Liver (tissue), 9 donors: ENCODE results near the gene SEMA4G. TPM values are rescaled to one million over a fixed set of nuclear protein-coding genes. Genes with fewer than 3 reads are reported as not detected.

ENCODE experiments used
- DNase-seq: peaks from one replicate; pipeline ENCODE4 v3.0.0-alpha.2; 2017; ENCODE audit warnings: low spot score
- H3K27ac ChIP-seq, 2 donors: one replicate each; pipeline ENCODE4 v1.7.0; 2013; ENCODE audit warnings: inconsistent platforms in 2 of 2, low read length in 2 of 2, control low read depth in 1 of 2, low read depth in 1 of 2, mild to moderate bottlenecking in 1 of 2
- H3K27me3 ChIP-seq, 4 donors: one replicate each; pipeline versions ENCODE4 v1.6.1 to v1.7.0; 2013; ENCODE audit warnings: low read length in 3 of 4, inconsistent platforms in 1 of 4, mild to moderate bottlenecking in 1 of 4, moderate library complexity in 1 of 4; ENCODE audit not compliant: control insufficient read depth in 4 of 4, insufficient read depth in 4 of 4
- H3K36me3 ChIP-seq, 4 donors: one replicate each; pipeline versions ENCODE4 v1.6.1 to v1.7.0; 2013; ENCODE audit warnings: low read length in 3 of 4, mild to moderate bottlenecking in 3 of 4, low read depth in 1 of 4, moderate library complexity in 1 of 4; ENCODE audit not compliant: control insufficient read depth in 4 of 4, insufficient read depth in 3 of 4
- H3K4me1 ChIP-seq, 4 donors: one replicate each; pipeline versions ENCODE4 v1.6.1 to v1.7.0; 2013; ENCODE audit warnings: low read length in 3 of 4, mild to moderate bottlenecking in 3 of 4, moderate library complexity in 1 of 4; ENCODE audit not compliant: control insufficient read depth in 4 of 4, insufficient read depth in 4 of 4
- H3K4me3 ChIP-seq, 3 donors: one replicate each; pipeline versions ENCODE4 v1.6.1 to v1.7.0; 2013; ENCODE audit warnings: low read length in 3 of 3, control low read depth in 1 of 3, low read depth in 1 of 3, mild to moderate bottlenecking in 1 of 3
- H3K9ac ChIP-seq, 2 donors: one replicate each; pipeline ENCODE4 v1.7.0; 2013; ENCODE audit warnings: low read length in 2 of 2, mild to moderate bottlenecking in 2 of 2, moderate library complexity in 2 of 2, control low read depth in 1 of 2, low read depth in 1 of 2
- H3K9me3 ChIP-seq, 4 donors: one replicate each; pipeline versions ENCODE4 v1.6.1 to v1.7.0; 2013; ENCODE audit warnings: low read length in 3 of 4; ENCODE audit not compliant: control insufficient read depth in 4 of 4
- CTCF ChIP-seq: fragments of 150-350 bp; IDR thresholded peaks from 2 replicates; pipeline ENCODE4 v1.5.1; 2017; ENCODE audit warnings: improper control_type of control experiment, low read depth, low read length; ENCODE audit not compliant: missing input control
- EGR1 ChIP-seq, 2 donors: IDR thresholded peaks; 2 replicates each; pipeline ENCODE4 v1.6.1; 2016 to 2018; ENCODE audit warnings: antibody characterized with exemption in 2 of 2, low read depth in 2 of 2
- FOXA2 ChIP-seq: IDR thresholded peaks from 2 replicates; pipeline ENCODE4 v1.6.1; 2016; ENCODE audit warnings: antibody characterized with exemption
- GABPA ChIP-seq, 2 donors: IDR thresholded peaks in 1 of 2; conservative IDR thresholded peaks in 1 of 2; 2 replicates each; pipeline ENCODE4 v1.6.1; 2016; ENCODE audit warnings: antibody characterized with exemption in 2 of 2, mild to moderate bottlenecking in 1 of 2, moderate library complexity in 1 of 2
- HNF4A ChIP-seq, 2 donors: conservative IDR thresholded peaks; 2 replicates each; pipeline ENCODE4 v1.6.1; 2016; ENCODE audit warnings: antibody characterized with exemption in 2 of 2, mild to moderate bottlenecking in 2 of 2
- HNF4G ChIP-seq: IDR thresholded peaks from 2 replicates; pipeline ENCODE4 v1.6.1; 2016; ENCODE audit warnings: antibody characterized with exemption
- JUND ChIP-seq, 2 donors: IDR thresholded peaks; 2 replicates each; pipeline ENCODE4 v1.6.1; 2016; ENCODE audit warnings: antibody characterized with exemption in 2 of 2
- NR2F2 ChIP-seq: IDR thresholded peaks from 2 replicates; pipeline ENCODE4 v1.6.1; 2016; ENCODE audit warnings: antibody characterized with exemption
- RAD21 ChIP-seq, 2 donors: IDR thresholded peaks; 2 replicates each; pipeline ENCODE4 v1.6.1; 2016; ENCODE audit warnings: antibody characterized with exemption in 2 of 2, mild to moderate bottlenecking in 2 of 2
- REST ChIP-seq: IDR thresholded peaks from 2 replicates; pipeline ENCODE4 v1.6.1; 2016; ENCODE audit warnings: antibody characterized with exemption, mild to moderate bottlenecking
- RXRA ChIP-seq, 2 donors: IDR thresholded peaks; 2 replicates each; pipeline ENCODE4 v1.6.1; 2017 to 2018; ENCODE audit warnings: antibody characterized with exemption in 2 of 2, mild to moderate bottlenecking in 1 of 2
- SP1 ChIP-seq: IDR thresholded peaks from 2 replicates; pipeline ENCODE4 v1.6.1; 2018; ENCODE audit warnings: antibody characterized with exemption, mild to moderate bottlenecking
- TAF1 ChIP-seq: conservative IDR thresholded peaks from 2 replicates; pipeline ENCODE4 v1.6.1; 2016; ENCODE audit warnings: antibody characterized with exemption, mild to moderate bottlenecking
- YY1 ChIP-seq: IDR thresholded peaks from 2 replicates; pipeline ENCODE4 v1.6.1; 2016; ENCODE audit warnings: antibody characterized with exemption, mild to moderate bottlenecking
- WGBS: extraction: QIAGEN DNeasy Blood & Tissue Kit; methylation state at CpG from one replicate; pipeline ENCODE4 v1.1.7; 2013; 5-methylcytosine and 5-hydroxymethylcytosine counted together
- polyA plus RNA-seq, 2 donors: library from polyadenylated mRNA; stranded (reverse) in 1 of 2; unstranded in 1 of 2; fragments of 200-250 nt in 1 of 2; fragments of >200 nt in 1 of 2; fragmentation: Nextera tagmentation in 1 of 2; extraction: Ambion mirVana in 1 of 2; gene quantifications; one replicate each; pipeline versions ENCODE4 v1.2.1 to v1.2.3, GENCODE V29; 2013 to 2015
- total RNA-seq, 2 donors: library from RNA; depleted of rRNA; stranded (reverse); fragments of >200 nt; gene quantifications; one replicate each; pipeline ENCODE4 v1.2.3, GENCODE V29; 2014
- TF ChIP-seq, protein P1 (sequence below): IDR thresholded peaks from 2 replicates; pipeline ENCODE4 v1.6.1; 2016; ENCODE audit warnings: antibody characterized with exemption
- TF ChIP-seq, protein P2 (sequence below): IDR thresholded peaks from 2 replicates; pipeline ENCODE4 v1.6.1; 2016; ENCODE audit warnings: antibody characterized with exemption
- TF ChIP-seq, protein P3 (sequence below): IDR thresholded peaks from 2 replicates; pipeline ENCODE4 v1.6.1; 2016; ENCODE audit warnings: antibody characterized with exemption
- donor health status: healthy.
- donor health status: healthy.
- donor health status: healthy.
- donor health status: healthy.
- donor health status: healthy.

The SEMA4G gene
- total and polyA plus RNA-seq, 4 donors: 13.9 to 56.0 (median 30.2) TPM

DNA sequence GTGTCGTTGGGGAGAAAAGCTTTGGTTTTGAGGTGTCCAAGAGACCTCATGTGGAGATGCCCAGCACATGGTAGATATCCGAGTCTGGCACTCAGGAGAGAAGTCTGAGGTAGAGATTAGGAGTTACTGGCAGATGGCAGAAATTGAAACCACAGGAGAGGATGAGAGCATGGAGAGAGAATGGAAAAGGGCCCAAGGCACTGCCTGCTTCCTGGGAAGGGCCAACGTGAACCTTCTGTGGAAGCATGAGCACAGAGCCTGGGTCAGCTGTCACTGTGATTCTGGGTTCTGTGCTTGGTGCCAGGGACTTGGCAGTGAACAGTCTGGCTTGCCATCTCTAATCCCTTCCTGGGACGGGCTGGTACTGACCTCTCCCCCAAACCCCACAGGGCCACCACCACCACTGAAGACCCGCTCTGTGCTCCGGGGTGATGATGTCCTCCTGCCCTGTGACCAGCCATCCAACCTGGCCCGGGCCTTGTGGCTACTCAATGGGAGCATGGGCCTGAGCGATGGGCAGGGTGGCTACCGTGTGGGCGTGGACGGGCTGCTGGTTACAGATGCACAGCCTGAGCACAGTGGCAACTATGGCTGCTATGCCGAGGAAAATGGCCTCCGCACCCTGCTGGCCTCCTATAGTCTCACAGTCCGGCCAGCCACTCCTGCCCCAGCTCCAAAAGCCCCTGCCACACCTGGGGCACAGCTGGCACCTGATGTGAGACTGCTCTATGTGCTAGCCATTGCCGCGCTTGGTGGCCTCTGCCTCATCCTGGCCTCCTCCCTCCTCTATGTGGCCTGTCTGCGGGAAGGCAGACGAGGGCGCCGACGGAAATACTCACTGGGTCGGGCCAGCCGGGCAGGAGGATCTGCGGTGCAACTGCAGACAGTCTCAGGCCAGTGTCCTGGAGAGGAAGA, 13.9 kb downstream of the SEMA4G start:
- Histone ChIP-seq H3K9me3 (no peaks in the 10 kb centered on the region), H3K4me3 (no peak overlapping the region), H3K9ac (no peak overlapping the region), H3K36me3 (peaks cover 6 to 41% (median 24%) of the 10 kb centered on the region in 4 donors), H3K27ac (no peak overlapping the region), H3K27me3 (no peaks in the 10 kb centered on the region), H3K4me1 (peaks cover 3 to 27% (median 24%) of the 10 kb centered on the region in 4 donors)
- 96% methylated on average over 24 of the region's 24 CpGs for WGBS
- TF ChIP-seq GABPA (IDR thresholded peaks at IDR 0.05 in 1 of 2, conservative IDR thresholded peaks at IDR 0.05 in 1 of 2): no peak
- TF ChIP-seq NR2F2: no peak
- no peak for TF ChIP-seq EGR1 (IDR thresholded peaks at IDR 0.05; ENCODE audit: low read depth in 2 of 2)
- no peak for TF ChIP-seq RAD21 (IDR thresholded peaks at IDR 0.05)
- DNase-seq: no peak

DNA sequence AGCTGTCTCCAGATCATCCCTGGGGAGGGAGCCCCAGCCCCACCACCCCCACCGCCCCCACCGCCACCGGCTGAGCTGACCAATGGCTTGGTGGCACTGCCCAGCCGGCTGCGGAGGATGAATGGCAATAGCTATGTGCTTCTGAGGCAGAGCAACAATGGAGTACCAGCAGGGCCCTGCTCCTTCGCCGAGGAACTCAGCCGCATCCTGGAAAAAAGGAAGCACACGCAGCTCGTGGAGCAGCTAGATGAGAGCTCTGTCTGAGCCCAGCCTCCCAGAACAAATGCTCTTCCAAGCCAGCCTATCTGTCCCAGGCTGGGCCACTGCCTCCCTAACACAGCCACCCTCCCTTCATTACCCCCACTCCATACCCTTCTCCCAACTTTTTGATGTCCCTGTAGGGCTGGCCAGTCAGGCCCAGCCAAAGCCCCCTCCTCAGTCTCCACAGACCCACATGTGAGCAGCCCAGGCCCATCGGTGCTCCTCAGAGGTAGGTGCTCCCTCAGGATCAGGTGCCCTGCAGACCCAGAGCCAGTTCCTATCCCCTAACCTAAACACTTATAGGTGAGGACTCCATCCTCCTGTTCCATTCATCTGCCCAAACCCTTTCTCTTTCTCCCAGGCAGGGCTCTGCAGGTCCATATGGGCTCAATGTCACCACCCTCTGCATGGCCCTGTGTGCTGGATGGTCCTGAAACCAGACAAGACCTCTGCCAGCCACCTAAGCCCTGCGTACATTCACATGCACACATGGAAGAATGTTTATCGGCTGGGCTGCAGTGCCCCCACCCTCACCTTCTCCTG, 14.8 kb downstream of the SEMA4G start:
- Histone ChIP-seq H3K27me3 (no peaks in the 10 kb centered on the region), H3K36me3 (peaks cover 2 to 32% (median 20%) of the 10 kb centered on the region in 4 donors), H3K9ac (no peak overlapping the region), H3K4me3 (no peak overlapping the region), H3K27ac (no peak overlapping the region), H3K9me3 (no peaks in the 10 kb centered on the region), H3K4me1 (peaks cover 4 to 33% (median 28%) of the 10 kb centered on the region in 4 donors)
- TF ChIP-seq EGR1 (IDR thresholded peaks at IDR 0.05; ENCODE audit: low read depth in 2 of 2) (no peak), RAD21 (IDR thresholded peaks at IDR 0.05) (no peak), TAF1 (no peak), FOXA2 (no peak), RXRA (IDR thresholded peaks at IDR 0.05) (no peak), SP1 (no peak), YY1 (no peak), HNF4A (conservative IDR thresholded peaks at IDR 0.05) (no peak), JUND (IDR thresholded peaks at IDR 0.05) (no peak), REST (no peak), GABPA (IDR thresholded peaks at IDR 0.05 in 1 of 2, conservative IDR thresholded peaks at IDR 0.05 in 1 of 2) (no peak), CTCF (no peak), HNF4G (no peak)
- TF ChIP-seq, protein P1, sequence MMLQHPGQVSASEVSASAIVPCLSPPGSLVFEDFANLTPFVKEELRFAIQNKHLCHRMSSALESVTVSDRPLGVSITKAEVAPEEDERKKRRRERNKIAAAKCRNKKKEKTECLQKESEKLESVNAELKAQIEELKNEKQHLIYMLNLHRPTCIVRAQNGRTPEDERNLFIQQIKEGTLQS: no peak
- TF ChIP-seq, protein P2, sequence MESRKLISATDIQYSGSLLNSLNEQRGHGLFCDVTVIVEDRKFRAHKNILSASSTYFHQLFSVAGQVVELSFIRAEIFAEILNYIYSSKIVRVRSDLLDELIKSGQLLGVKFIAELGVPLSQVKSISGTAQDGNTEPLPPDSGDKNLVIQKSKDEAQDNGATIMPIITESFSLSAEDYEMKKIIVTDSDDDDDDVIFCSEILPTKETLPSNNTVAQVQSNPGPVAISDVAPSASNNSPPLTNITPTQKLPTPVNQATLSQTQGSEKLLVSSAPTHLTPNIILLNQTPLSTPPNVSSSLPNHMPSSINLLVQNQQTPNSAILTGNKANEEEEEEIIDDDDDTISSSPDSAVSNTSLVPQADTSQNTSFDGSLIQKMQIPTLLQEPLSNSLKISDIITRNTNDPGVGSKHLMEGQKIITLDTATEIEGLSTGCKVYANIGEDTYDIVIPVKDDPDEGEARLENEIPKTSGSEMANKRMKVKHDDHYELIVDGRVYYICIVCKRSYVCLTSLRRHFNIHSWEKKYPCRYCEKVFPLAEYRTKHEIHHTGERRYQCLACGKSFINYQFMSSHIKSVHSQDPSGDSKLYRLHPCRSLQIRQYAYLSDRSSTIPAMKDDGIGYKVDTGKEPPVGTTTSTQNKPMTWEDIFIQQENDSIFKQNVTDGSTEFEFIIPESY: no peak
- TF ChIP-seq, protein P3, sequence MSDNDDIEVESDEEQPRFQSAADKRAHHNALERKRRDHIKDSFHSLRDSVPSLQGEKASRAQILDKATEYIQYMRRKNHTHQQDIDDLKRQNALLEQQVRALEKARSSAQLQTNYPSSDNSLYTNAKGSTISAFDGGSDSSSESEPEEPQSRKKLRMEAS: no peak
- WGBS: 92% methylated on average over 13 of the region's 13 CpGs
- DNase-seq: no peak
